ENCODE measurements around the gene ISG20.
A peak's percentile ranks its signal among the peaks of the same experiment; 100 is the strongest.
"Not testable (repeated sequence)": the region's sequence is repeated elsewhere in the genome, so short reads cannot be mapped to it uniquely, and the experiment has no call there.

ISG20 gene

DNA sequence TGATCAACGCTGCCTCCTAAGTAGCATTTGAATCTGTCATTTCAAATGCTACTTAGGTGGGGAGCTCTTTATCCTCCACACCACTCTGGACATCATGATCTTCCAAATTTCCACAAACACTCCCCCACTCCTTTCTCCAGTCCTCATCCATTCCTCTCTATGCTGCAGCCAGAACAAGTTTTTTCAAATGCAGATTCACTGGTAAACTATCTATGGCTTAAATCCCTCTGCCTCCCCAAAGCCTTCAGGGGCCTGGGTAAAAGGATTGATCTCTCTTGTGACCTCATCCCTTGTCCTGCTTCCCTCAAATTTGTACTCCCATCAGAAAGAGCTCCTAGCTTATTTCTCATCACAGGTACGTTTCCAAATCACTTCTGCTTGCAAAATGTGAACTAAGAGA is 19.0 kb upstream of the ISG20 start:
- DNase-seq = no peak

DNA sequence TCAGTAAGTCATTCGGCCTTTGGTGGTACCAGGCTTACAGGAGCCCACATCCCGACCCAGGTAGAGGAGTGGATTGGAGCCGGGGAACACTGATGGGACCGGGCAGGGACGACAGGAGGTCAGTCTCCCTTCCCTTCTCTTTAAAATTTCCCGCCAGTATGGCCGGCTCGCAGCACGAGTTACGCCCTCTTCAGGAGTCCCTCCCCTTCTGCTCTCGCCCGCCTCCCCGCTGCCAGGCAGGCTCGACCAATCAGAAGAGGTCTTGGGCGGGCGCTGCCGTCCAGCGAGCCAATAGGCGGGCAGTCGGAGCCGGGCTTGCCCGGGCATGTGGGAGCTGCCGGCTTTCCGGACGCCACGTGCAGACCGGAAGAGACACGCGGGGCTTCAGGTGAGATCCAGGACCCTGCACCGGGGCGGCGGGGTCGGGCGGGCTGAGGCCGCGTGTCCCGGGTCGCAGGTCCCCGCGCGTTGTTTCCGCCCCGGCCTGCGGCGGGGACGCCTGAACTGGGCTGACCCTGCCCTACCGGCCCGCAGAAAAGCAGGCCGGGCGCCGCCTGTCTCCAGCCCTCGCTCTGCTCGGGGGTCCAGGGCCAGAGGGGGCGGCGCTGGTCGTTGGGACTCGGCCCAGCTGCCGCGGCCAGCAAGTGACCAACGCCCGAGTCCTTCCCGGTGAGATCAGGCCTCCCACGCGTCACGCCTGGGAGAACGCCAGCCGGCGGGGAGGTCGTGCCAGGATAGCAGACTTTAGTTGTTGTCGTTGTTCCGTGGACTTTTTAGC is 17.6 kb upstream of the ISG20 start, which contains the start of gene AEN:
AEN (plus strand) TSS at position 346 of the 778 bp plus-strand sequence. CDS start 4,870 bp downstream, outside the sequence.
- peak; percentile 81 for DNase-seq

DNA sequence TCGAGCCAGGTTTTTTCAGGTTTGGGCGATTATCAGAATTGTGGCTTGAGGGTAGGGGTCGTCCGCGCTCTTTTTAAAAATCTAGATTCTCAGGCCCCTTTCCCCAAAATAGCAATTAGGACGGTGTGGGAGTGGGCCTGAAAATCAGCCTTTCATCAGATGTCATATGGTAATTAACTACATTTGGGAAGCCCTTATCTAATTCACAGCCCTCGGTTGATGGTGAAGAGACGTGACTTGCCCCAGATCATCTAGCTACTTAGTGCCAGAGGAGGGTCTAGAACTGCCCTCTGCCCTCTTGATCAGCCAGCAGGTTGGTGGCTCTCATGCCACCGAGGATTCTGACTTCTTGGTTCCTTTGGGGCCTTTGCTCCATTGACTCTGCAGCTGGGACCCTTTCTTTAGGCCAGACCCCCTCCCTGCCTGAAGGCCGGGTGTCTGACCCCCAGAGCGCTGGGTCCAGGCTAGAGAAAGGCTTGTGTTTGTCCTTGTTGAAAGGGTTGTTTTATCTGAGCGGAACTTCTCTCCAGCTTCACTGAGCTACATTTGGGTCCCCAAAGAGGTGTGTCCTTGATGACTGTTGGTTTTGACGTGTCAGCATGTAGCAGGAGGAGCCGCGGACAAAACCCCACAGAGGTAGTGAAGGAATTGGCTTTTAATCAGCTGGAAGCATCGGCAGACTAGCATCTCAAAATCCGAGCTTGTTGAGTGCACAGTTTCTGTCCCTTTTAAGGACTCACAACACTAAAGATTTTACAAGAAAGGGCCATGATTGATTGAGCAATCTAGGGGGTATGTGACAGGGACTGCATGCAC is 16.8 kb upstream of the ISG20 start:
- no peak for DNase-seq

DNA sequence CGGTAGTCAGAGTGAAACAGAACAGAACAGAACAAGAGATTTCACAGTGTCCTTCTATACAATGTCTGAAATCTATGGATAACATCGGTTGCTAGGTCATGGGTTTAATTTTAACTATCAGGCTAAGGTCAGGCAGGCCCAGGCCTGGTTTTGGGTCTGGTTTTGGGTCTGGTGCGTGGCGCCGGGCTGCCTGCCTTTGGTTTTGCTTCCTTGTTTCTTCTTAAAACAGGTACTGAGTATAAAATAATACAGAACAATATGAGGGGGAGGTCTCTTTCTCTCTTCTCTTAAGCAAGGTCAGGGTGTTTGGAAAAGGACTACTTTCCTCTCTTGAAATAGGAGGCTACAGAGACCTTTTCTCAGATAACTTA is 16.2 kb upstream of the ISG20 start:
- no peak for DNase-seq

DNA sequence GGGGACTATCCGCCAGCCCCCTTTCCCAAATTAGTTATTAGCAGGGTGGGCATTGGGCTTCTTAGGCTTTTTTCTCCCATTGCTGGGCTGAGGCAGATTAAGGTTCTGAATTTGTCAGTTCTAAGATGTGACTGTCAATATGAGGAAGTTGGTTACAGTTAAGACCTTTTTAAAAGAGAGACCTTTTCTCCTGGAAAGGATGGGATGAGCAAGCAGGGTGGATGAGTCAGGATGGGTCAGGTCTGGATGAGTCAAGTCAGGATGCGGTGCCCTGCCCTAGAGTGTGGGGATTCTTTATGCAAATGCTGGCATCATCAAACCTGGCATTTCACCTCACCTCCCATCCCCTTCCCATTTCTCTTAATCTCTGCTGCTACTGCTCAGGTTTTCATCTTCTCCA is 15.8 kb upstream of the ISG20 start:
- DNase-seq = no peak

DNA sequence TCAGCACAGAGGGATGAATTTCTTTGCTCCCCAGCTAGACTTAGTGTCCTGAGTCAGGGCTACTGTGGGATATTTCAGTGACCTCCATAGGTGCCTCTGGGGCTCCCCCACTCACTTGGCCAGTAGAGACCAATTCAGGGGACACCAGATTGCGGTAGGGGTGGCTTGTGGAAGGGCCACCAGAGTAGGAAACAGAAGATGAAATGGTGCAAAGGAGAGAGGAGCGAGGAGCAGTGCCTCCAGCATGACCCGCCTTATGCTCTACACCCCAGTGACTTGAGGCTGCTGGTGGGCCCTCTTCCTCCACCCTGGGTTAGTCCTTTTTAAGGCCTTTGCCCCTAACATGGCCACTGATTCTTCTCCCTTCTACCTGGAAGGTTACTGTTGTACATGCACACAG is 15.2 kb upstream of the ISG20 start:
- DNase-seq = no peak

DNA sequence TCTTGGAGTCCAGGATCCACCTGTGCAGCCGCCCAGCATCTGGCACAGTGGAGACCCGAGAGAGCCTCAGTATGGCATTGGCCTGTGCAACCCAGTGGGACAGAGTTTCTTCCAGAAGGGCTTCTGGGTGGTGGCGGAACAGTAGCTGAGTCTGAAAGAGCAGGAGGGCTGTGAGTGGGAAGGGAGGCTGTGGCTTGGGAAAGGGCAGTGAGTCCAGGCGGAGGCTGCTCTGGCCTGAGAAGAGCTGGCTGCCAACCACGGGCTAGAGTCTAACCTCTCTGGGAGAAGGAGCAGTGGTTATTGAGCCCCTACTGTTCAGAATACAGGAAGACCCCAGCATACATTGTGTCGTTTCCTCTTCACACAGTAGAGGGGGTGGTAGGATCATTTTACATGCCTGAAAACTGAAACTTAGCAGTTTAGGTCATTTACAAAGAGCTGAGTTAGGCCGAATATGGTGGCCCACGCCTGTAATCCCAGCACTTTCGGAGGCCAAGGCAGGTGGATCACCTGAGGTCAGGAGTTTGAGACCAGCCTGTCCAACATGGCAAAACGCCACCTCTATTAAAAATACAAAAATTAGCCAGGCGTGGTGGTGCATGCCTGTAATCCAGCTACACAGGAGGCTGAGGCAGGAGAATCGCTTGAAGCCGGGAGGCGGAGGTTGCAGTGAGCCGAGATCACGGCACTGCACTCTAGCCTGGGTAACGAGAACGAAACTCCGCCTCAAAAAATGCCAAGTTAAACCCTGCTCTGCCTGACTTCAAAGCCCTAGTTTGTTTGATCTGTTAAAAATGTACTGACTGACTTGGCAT is 14.5 kb upstream of the ISG20 start:
- peak; percentile 7 for DNase-seq

DNA sequence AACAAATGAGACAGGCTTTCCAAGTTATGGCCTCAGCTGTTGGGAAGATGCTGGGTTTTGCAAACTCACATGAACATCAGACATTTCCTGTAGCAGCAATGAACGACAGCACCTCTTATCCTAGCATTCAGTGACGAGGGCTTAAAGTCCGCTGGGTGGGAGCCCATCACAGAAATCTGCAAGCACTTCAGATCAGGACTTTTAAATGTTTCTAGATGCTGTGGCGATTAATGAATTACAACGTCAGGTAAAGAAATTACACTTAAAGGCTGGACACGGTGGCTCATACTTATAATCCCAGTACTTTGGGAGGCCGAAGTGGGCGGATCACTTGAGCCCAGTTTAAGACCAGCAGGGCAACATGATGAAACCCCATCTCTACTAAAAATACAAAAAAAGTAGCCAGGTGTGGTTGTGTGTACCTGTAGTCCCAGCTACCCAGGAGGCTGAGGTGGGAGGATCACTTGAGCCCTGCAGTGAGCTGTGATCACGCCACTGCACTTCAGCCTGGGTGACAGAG is 13.8 kb upstream of the ISG20 start:
- DNase-seq = no peak

DNA sequence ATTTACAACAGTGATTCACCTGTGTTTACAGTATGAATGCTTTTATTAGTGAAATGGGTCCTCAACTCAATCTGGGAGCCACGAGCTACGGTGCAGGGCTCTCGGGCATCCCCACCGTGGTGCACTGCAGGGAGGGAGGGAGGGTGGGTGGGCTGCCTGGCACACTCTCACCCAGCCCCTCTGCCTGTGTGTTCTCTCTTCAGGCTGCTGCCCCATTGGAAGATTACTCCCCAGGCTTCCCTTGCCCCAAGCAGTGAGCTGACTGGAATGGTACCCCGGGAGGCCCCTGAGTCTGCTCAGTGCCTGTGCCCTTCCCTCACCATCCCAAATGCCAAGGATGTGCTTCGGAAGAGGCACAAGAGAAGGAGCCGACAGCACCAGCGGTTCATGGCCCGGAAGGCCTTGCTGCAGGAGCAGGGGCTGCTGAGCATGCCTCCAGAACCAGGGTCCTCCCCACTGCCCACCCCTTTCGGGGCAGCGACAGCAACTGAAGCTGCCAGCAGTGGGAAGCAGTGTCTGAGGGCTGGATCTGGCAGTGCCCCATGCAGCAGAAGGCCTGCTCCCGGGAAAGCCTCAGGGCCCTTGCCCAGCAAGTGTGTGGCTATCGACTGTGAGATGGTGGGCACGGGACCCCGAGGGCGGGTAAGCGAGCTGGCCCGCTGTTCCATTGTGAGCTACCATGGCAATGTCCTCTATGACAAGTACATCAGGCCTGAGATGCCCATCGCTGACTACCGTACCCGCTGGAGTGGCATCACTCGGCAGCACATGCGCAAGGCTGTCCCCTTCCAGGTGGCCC is 12.7 kb upstream of the ISG20 start:
- DNase-seq = no peak

DNA sequence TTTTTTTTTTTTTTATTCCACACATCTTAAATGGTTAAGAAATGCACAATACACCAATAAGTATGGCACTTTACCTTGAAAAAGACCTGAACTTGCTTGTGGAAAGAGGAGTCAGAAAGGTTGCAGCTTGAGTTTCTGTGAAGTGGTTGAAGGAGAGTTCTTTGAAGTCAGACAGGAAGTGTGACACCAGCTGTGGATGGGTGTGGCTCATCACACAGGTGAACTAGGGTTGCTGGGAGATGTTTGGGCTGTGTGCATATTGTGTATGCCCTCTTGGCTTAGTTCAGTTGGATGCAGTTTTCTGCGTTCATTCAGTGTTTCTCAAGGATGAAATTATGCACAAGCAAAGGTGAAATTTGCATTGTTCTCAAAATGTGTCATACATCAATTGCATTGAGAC is 11.4 kb upstream of the ISG20 start:
- DNase-seq = no peak

DNA sequence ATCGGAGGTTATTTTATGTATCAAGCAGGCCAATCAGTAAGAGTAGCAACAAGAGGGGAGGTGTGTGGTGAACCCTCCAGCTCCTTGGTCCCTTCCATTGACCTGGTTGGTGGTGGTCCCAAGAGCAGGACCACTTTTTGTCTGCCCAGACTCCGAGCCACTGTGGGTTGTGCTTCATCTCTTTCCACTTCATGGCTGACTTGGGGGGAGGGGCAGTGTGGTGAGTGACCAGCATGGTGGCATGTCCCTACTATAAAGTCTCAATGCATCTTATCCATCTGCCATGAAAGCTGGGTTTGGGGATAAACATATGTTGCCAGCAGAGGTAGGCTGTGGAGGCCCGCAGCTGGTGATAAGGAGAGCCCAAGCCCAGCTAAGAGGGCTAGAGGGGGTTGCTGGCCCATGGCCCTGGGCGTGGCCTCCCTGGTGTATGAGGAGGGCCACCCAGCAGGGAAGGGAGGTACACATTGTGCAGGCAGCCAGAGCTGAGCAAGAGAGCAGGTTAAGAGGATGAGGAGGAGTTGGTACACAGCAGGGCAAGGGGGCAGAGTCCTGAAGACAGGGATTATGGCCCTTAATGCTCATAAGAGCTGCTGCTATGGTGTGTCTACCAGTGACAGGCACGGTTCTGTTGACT is 10.7 kb upstream of the ISG20 start:
- DNase-seq = no peak

DNA sequence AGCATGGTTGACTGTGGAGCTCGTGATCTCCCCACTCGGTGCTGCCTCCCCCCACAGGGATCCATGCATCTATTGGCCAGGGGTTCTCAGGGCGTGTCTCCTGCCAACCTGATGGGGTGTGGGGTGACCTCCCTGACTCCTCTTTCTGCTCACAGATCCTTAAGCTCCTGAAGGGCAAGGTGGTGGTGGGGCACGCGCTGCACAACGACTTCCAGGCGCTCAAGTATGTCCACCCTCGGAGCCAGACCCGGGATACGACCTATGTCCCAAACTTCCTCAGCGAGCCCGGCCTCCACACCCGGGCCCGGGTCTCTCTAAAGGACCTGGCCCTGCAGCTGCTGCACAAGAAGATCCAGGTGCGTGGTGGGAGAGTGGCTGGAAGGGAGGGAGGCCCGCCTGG is 9.7 kb upstream of the ISG20 start:
- DNase-seq = no peak

DNA sequence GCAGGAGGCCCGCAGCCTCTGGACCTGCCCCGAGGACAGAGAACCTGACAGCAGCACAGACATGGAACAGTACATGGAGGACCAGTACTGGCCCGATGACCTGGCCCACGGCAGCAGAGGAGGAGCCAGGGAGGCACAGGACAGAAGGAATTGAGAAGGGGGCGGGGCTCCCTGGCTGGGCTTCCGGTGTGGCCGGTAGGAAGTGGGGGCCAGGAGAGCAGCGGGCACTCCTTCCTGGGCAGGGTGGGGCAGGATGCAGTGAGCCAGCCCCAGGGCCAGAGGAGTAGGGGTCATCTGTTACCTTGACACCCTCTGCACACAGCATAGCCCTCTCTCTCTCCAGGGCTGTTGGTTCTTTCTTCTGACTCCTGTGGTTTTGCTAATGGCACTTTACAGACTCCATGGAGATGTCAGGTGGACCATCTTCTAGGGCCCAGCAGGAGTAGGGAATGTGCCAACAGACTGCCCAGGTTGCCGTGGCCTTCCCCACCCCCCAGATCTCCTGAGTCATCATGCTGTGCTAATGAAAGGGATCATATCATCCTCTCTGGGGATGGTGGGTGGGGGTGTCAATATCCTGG is 8.6 kb upstream of the ISG20 start:
- no peak for DNase-seq

DNA sequence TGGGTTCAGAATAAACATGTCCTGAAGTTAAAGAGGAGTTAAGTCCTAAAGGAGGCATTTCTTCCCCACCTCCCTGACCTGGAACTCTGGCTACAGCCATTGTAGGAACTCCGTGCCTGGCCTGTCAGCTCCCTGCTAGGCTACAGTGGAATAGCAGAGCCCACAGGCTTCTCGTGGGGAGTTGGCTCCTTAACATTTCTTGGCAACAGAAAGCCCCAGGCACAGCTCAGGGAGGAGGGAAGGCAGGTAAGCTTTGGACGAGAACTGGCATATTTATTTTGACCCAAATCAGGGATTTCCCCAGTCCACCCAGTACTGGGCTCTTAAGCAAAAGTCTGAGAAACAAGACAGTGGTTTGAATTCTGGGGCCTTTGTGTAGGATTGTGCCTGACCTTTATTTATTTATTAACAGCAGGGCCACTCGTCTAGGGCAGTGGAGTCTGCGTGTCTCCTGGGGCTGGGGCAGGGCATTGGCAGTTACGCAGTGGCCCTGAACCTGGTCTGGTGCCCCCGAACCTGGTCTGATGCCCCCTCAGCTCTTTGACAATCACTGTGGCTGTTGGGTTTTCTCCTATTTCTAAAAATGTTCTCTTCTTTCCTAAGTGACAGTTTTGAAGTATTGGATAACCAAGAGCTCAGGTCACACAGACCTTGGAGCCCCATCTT is 7.9 kb upstream of the ISG20 start:
- no peak for DNase-seq

DNA sequence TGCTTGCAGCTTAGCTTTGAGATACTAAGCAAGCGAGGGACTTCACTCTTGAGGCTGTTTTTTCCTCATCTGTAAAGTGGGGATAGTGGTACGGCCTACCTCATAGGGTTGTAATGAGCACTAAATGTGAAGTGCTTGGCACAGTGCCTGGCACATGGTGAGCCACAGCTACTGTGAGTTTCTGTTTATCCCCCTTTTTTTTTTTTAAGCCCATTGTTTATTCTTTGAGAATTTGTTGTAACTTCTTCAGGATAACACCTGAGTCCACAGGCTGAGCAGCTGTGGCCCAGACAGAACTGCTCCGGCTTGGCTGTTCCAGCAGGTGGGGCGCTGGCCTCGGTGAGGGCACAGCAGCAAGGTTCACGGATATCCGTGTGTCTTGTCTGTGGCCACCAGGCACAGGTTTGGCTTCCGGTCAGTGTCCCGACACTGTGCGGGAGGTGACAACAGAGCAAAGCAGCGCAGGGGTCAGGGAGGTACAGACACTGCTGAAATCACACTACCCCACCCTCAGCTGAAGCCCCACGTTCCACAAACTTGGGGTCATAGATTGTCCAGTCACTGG is 7.3 kb upstream of the ISG20 start:
- DNase-seq = no peak

DNA sequence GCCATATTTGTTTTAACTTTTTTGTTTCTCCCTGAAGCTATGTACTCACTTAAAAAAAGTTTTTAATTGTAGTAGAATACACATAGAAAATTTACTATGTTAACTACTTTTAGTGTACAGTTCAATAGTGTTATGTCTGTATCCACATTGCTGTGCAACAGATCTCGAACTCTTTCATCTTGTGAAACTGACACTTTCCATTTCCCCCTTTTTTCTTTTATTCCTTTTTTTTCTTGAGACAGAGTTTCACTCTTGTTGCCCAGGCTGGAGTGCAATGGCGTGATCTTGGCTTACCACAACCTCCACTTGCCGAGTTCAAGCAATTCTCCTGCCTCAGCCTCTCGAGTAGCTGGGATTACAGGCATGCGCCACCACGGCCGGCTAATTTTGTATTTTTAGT is 6.0 kb upstream of the ISG20 start:
- DNase-seq = not testable (repeated sequence)

DNA sequence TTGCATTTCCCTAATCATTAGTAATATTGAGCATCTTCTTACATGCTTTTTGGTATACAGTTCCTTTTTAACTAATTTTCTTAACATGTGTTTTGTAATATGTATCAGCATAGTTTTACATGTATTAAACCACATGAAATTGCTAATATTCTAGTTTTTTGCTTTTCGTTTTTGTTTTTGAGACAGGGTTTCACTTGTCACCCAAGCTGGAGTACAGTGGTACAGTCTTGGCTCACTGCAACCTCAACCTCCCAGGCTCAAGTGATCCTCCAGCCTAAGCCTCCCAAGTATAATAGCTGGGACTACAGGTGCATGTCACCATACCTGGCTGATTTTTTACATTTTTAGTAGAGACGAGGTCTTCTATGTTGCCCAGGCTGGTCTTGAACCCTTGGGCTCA is 4.4 kb upstream of the ISG20 start:
- no peak for DNase-seq

DNA sequence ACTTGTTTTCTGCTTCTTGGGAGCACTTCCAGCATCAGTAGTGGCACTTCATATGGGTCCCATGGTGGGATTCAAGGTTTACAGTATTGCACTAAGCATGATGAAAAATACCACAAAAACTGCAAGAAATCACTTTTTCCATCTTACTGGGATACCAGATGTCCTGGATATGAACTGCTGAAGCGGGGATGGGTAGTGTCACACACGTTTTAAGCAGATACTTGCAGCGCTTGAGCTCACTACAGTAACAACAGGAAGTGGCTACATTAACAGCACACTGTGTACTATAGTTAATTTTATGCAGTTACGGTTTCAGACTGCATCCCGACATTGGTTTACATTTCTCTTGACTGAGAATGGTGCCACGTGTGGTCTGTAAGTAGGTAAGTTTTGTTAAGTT is 3.5 kb upstream of the ISG20 start:
- no peak for DNase-seq

DNA sequence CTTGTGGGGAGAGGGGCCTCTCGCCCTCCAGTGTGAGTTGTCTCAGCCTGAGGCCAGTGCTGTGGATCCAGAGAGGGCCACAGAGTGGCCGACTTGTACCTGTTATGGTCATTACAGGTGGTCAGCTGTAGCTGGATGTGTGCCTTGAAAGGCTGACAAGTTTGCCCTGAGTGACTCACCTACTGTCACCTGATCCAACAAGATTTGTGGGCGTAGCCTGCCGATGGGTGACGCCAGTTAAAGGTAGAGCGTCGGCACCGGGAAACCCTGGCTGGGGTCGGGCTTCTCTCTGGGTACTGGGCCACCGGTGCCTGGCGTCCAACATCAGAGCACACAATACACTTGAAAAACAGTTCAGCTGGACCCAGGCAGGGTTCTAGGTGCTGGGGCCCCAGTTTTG is 2.8 kb upstream of the ISG20 start:
- no peak for DNase-seq

DNA sequence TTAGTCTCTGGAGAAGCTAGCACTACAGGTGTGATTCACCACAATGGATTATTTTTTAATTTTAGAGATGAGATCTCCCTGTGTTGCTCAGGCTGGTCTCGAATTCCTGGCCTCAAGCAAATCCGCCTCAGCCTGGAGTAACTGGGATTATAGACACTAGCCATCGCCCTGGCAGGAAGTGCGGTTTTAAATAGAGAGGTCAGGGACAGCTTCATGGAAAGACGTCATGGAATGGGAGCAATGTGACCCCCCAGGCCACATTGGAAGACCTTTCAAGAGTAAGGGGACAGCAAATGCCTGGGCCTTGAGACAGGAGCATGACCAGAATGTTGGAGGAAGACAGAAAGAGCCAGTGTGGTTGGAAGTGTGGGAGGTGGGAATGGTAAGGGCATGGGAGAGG is 2.2 kb upstream of the ISG20 start:
- no peak for DNase-seq

DNA sequence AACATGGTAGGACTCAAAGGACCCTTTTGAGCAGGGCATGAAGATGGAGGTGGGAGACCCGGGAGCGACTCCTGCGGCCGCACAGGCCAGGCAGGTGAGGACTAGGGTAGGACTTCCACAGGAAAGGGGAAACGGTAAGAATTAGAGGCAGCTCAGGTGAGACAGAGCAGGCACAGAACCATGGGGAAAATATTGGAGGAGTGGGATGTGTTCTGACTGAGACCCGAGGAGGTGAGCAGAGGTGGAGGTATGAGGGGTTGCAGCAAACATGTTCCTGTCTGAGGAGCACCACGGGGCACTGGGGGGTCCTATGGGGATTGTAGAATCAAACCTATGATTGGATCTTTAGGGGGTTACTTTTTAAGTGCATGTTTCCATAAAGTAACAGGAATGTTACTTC is 1.4 kb upstream of the ISG20 start:
- no peak for DNase-seq
